ENCODE measurements around the gene WBP1L.

DNA sequence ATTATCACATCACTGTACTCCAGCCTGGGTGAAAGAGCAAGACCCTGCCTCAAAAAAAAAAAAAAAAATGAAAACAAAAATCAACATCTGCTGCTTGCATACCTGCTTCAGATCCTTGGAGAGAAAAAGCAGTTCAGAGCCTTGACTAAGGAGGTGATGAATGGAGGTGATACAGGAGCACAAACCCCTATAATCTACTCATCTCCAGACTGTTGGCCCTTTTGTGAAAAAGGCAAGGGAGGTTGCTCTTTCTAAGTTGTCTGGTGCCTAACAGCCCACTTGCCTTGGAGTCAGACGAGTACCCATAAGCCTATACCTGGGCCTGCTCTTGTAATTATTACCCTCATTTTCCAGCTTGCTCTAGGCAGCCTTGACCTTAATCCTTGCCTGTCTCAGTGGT, 27.9 kb upstream of the WBP1L start:
- TF ChIP-seq CTCF (IDR thresholded peaks at IDR 0.05) (no peak), POLR2AphosphoS5 (IDR thresholded peaks at IDR 0.05; ENCODE audit: insufficient read depth in 1 of 2, low read depth in 1 of 2) (no peak)

Measured in vagina (tissue), 2 donors.